Hepatocyte (in vitro differentiated cells): ENCODE measurements around the gene ABCA9. TPM values are rescaled to one million over a fixed set of nuclear protein-coding genes. Genes with fewer than 3 reads are reported as not detected.
"Not testable (repeated sequence)": the region's sequence is repeated elsewhere in the genome, so short reads cannot be mapped to it uniquely, and the experiment has no call there.

Experiments
- DNase-seq: peaks from one replicate; pipeline ENCODE4 v3.0.0-alpha.2; 2016; ENCODE audit warnings: low spot score
- H2AFZ ChIP-seq: fragments of 200-600 bp; sonication (generic); 2 replicates; pipeline ENCODE4 v1.6.0; 2016; ENCODE audit warnings: antibody characterized with exemption, mild to moderate bottlenecking
- H3K27ac ChIP-seq: fragments of 200-600 bp; sonication (generic); 2 replicates; pipeline ENCODE4 v1.5.1; 2016; ENCODE audit warnings: mild to moderate bottlenecking
- H3K27me3 ChIP-seq: fragments of 200-600 bp; sonication (generic); 2 replicates; pipeline ENCODE4 v1.6.1; 2016
- H3K36me3 ChIP-seq: fragments of 200-600 bp; sonication (generic); replicated peaks from 2 replicates; pipeline ENCODE4 v1.5.1; 2016; ENCODE audit warnings: low read depth; ENCODE audit not compliant: insufficient read depth
- H3K4me1 ChIP-seq: fragments of 200-600 bp; sonication (generic); 2 replicates; pipeline ENCODE4 v1.5.1; 2016; ENCODE audit warnings: mild to moderate bottlenecking, moderate library complexity; ENCODE audit not compliant: insufficient read depth
- H3K4me2 ChIP-seq: fragments of 200-600 bp; sonication (generic); 2 replicates; pipeline ENCODE4 v1.6.0; 2016
- H3K4me3 ChIP-seq: fragments of 200-600 bp; sonication (generic); 2 replicates; pipeline ENCODE4 v1.5.1; 2016; ENCODE audit warnings: mild to moderate bottlenecking
- H3K79me2 ChIP-seq: fragments of 200-600 bp; sonication (generic); 2 replicates; pipeline ENCODE4 v1.6.0; 2017; ENCODE audit warnings: mild to moderate bottlenecking
- H3K9me2 ChIP-seq: fragments of 200-600 bp; sonication (generic); replicated peaks from 2 replicates; pipeline ENCODE4 v1.6.0; 2017; ENCODE audit warnings: mild to moderate bottlenecking; ENCODE audit not compliant: insufficient read depth
- H3K9me3 ChIP-seq: fragments of 200-600 bp; sonication (generic); 2 replicates; pipeline ENCODE4 v1.5.1; 2016; ENCODE audit warnings: low read depth, mild to moderate bottlenecking
- H4K20me1 ChIP-seq: fragments of 200-600 bp; sonication (generic); 2 replicates; pipeline ENCODE4 v1.6.0; 2016; ENCODE audit warnings: mild to moderate bottlenecking; ENCODE audit not compliant: insufficient read depth, poor library complexity, severe bottlenecking
- EZH2 ChIP-seq: fragments of 200-600 bp; sonication (generic); IDR thresholded peaks from 2 replicates; pipeline ENCODE4 v1.6.1; 2016; ENCODE audit warnings: antibody characterized with exemption, mild to moderate bottlenecking, borderline replicate concordance
- EZH2phosphoT487 ChIP-seq: fragments of 200-600 bp; sonication (generic); IDR thresholded peaks from one replicate; pipeline ENCODE4 v1.6.1; 2018; ENCODE audit warnings: antibody characterized with exemption, mild to moderate bottlenecking, low read depth, moderate library complexity; ENCODE audit not compliant: unreplicated experiment, severe bottlenecking
- WGBS: methylation state at CpG from one replicate; pipeline ENCODE4 v1.1.6; 2016; ENCODE audit warnings: low lambda C conversion rate; ENCODE audit errors: missing lambda C conversion rate; 5-methylcytosine and 5-hydroxymethylcytosine counted together
- polyA plus RNA-seq: library from polyadenylated mRNA; unstranded; fragments of >200 nt; fragmentation: Nextera tagmentation; extraction: Ambion mirVana; gene quantifications from 2 replicates; pipeline ENCODE4 v1.2.1, GENCODE V29; 2016
- total RNA-seq: library from RNA; depleted of rRNA; stranded (reverse); fragments of >200 nt; gene quantifications from 2 replicates; pipeline ENCODE4 v1.2.3, GENCODE V29; 2014
- TF ChIP-seq, protein P1 (sequence below): fragments of 200-600 bp; sonication (generic); IDR thresholded peaks from 2 replicates; pipeline ENCODE4 v1.5.1; 2016; ENCODE audit warnings: antibody characterized with exemption, mild to moderate bottlenecking; ENCODE audit not compliant: poor library complexity

Gene ABCA9
- total and polyA plus RNA-seq, 2 experiments from 2014 or later = 0.34 to 0.60 TPM

DNA sequence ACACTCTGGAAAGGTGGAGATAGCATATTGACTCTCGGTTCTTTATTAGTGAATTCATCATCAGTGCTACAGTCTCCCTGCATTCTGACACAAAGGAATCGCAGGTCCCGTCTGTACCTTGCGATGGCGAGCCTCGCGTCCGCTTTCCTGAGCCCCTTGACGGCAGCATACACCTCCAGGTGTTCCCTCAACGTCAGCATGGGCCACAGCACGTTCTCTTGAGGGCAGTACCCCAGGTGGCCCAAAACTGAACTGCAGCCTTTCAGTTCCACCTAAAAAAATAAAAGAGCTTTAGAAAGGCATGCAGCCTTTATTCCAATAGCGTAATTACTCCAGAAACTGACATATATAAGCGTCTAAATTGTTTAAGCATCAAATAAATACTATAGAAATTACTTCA is 24.2 kb upstream of the ABCA9 start:
- no peaks in the 10 kb centered on the region for H3K4me1 ChIP-seq
- H3K4me3 ChIP-seq = no peak overlapping the region
- no peak overlapping the region for H2AFZ ChIP-seq
- peak; percentile 61 for DNase-seq
- H3K9me2 ChIP-seq = no peaks in the 10 kb centered on the region
- WGBS = 29% methylated on average over 13 of the region's 13 CpGs
- no peaks in the 10 kb centered on the region for H3K9me3 ChIP-seq
- no peaks in the 10 kb centered on the region for H3K79me2 ChIP-seq
- H3K27ac ChIP-seq = no peak overlapping the region
- peak overlapping the region; percentile 53 for H3K4me2 ChIP-seq
- no peaks in the 10 kb centered on the region for H3K36me3 ChIP-seq
- H3K27me3 ChIP-seq = no peaks in the 10 kb centered on the region
- TF ChIP-seq EZH2phosphoT487 (no peak), EZH2 (no peak)
- TF ChIP-seq, protein P1, sequence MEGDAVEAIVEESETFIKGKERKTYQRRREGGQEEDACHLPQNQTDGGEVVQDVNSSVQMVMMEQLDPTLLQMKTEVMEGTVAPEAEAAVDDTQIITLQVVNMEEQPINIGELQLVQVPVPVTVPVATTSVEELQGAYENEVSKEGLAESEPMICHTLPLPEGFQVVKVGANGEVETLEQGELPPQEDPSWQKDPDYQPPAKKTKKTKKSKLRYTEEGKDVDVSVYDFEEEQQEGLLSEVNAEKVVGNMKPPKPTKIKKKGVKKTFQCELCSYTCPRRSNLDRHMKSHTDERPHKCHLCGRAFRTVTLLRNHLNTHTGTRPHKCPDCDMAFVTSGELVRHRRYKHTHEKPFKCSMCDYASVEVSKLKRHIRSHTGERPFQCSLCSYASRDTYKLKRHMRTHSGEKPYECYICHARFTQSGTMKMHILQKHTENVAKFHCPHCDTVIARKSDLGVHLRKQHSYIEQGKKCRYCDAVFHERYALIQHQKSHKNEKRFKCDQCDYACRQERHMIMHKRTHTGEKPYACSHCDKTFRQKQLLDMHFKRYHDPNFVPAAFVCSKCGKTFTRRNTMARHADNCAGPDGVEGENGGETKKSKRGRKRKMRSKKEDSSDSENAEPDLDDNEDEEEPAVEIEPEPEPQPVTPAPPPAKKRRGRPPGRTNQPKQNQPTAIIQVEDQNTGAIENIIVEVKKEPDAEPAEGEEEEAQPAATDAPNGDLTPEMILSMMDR = peak; percentile 41
- H4K20me1 ChIP-seq = no peaks in the 10 kb centered on the region

DNA sequence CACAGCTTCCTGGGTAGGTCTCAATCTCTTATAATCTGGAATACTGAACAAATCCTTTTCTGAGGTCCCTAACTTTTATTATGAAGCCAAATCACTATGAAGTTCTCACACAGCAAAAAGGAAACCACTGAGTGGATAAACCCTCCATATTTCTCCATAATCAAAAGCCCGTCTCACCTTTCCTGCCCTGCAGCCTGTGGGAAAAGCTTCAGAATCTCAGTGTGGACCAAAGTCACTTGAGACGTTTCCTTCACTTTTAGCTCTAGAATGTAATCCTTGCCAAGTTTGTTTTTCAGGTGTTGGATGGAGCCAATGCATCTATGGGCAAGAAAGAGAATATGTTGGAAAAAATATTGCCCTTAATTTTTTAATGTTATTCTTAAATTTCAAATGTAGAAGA is 22.0 kb upstream of the ABCA9 start:
- no peak overlapping the region for H3K27ac ChIP-seq
- no peak for TF ChIP-seq EZH2phosphoT487
- TF ChIP-seq, protein P1 = no peak
- no peak for TF ChIP-seq EZH2
- no peak overlapping the region for H3K4me2 ChIP-seq
- no peak for DNase-seq
- H2AFZ ChIP-seq = no peak overlapping the region
- H3K4me3 ChIP-seq = no peak overlapping the region
- no peaks in the 10 kb centered on the region for H3K27me3 ChIP-seq
- H3K9me3 ChIP-seq = no peaks in the 10 kb centered on the region
- H3K36me3 ChIP-seq = no peaks in the 10 kb centered on the region
- no peaks in the 10 kb centered on the region for H3K4me1 ChIP-seq
- H4K20me1 ChIP-seq = no peaks in the 10 kb centered on the region
- WGBS = 92% methylated on average over 2 of the region's 2 CpGs
- H3K79me2 ChIP-seq = no peaks in the 10 kb centered on the region
- no peaks in the 10 kb centered on the region for H3K9me2 ChIP-seq

DNA sequence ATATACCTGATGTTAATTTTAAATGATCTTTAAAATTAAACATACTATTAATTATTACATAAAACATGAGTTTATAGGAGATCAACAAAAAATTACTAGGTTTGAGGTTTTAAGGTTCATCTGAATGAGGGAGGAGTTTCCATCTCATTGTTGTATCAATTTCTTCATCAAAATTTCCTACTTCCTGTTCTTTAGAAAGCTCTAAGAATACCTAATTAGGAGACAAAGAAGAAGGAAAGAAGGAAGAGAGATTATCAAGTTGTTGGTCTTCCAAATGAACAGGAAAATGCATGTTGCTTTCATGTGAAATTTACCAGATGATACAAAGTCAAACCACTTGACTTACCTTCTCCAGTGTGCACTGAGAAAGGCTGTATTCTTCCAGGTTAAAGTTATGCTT is 18.1 kb upstream of the ABCA9 start:
- TF ChIP-seq EZH2 (no peak), EZH2phosphoT487 (no peak)
- TF ChIP-seq, protein P1 = no peak
- H3K9me3 ChIP-seq = no peaks in the 10 kb centered on the region
- H3K27ac ChIP-seq = no peak overlapping the region
- no peak overlapping the region for H2AFZ ChIP-seq
- no peaks in the 10 kb centered on the region for H3K79me2 ChIP-seq
- H4K20me1 ChIP-seq = no peaks in the 10 kb centered on the region
- no peaks in the 10 kb centered on the region for H3K36me3 ChIP-seq
- no peak overlapping the region for H3K4me2 ChIP-seq
- H3K4me1 ChIP-seq = no peaks in the 10 kb centered on the region
- no peaks in the 10 kb centered on the region for H3K27me3 ChIP-seq
- no peaks in the 10 kb centered on the region for H3K9me2 ChIP-seq
- DNase-seq = no peak
- no peak overlapping the region for H3K4me3 ChIP-seq

DNA sequence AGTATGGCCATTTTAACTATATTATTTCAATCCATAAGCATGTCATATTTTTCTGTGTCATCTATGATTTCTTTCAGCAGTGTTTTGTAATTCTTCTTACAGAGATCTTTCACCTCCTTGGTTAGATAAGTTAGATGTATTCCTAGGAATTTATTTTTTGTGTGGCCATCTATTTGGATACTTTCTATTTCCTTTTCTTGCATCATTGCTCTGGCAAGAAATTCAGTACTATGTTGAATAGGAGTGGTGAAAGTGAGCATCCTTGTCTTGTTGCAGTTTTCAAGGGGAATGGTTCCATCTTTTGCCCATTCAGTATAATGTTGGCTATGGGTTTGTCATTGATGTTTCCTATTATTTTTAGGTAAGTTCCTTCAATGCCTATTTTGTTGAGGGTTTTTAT is 15.1 kb upstream of the ABCA9 start:
- no peak overlapping the region for H3K27ac ChIP-seq
- H3K27me3 ChIP-seq = no peaks in the 10 kb centered on the region
- H3K79me2 ChIP-seq = no peaks in the 10 kb centered on the region
- no peak for DNase-seq
- no peaks in the 10 kb centered on the region for H3K4me1 ChIP-seq
- H4K20me1 ChIP-seq = no peaks in the 10 kb centered on the region
- H3K9me3 ChIP-seq = no peaks in the 10 kb centered on the region
- no peak overlapping the region for H3K4me2 ChIP-seq
- H2AFZ ChIP-seq = no peak overlapping the region
- no peaks in the 10 kb centered on the region for H3K36me3 ChIP-seq
- H3K9me2 ChIP-seq = no peaks in the 10 kb centered on the region
- no peak for TF ChIP-seq EZH2phosphoT487
- TF ChIP-seq, protein P1 = no peak
- no peak for TF ChIP-seq EZH2
- H3K4me3 ChIP-seq = no peak overlapping the region

DNA sequence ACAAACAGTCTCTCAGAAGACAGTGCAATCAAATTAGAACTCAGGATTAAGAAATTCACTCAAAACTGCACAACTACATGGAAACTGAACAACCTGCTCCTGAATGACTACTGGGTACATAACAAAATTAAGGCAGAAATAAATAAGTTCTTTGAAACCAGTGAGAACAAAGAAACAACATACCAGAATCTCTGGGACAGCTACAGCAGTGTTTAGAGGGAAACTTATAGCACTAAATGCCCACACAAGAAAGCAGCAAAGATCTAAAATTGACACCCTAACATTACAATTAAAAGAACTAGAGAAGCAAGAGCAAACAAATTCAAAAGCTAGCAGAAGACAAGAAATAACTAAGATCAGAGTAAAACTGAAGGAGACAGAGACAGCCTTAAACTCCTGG is 12.7 kb upstream of the ABCA9 start:
- not testable (repeated sequence) for H3K79me2 ChIP-seq, DNase-seq, H3K9me2 ChIP-seq, H3K4me2 ChIP-seq, H3K27me3 ChIP-seq, H2AFZ ChIP-seq, H3K36me3 ChIP-seq, H4K20me1 ChIP-seq, H3K4me3 ChIP-seq, H3K27ac ChIP-seq, H3K4me1 ChIP-seq, H3K9me3 ChIP-seq

DNA sequence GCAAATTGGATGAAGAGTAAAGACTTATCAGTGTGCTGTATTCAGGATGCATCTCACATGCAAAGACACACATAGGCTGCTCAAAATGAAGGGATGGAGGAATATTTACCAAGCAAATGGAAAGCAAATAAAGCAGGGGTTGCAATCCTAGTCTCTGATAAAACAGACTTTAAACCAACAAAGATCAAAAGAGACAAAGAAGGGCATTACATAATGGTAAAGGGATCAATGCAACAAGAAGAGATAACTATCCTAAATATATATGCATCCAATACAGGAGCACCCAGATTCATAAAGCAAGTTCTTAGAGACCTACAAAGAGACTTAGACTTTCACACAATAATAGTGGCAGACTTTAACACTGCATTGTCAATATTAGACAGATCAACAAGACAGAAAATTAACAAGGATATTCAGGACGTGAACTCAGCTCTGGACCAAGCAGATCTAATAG is 12.1 kb upstream of the ABCA9 start:
- not testable (repeated sequence) for H3K4me1 ChIP-seq, H3K4me3 ChIP-seq, H3K9me2 ChIP-seq, H3K36me3 ChIP-seq, H3K27ac ChIP-seq, H3K27me3 ChIP-seq, DNase-seq, H4K20me1 ChIP-seq, H2AFZ ChIP-seq, H3K4me2 ChIP-seq, H3K79me2 ChIP-seq, H3K9me3 ChIP-seq
- 72% methylated on average over 1 of the region's 1 CpG for WGBS
